Liver (tissue), 3 donors: ENCODE data around the gene SIPA1L3.

Source experiments
- CTCF ChIP-seq: fragments of 150-350 bp; IDR thresholded peaks from 2 replicates; pipeline ENCODE4 v1.5.1; 2017; ENCODE audit warnings: improper control_type of control experiment, low read depth, low read length; ENCODE audit not compliant: missing input control
- EGR1 ChIP-seq, 2 donors: IDR thresholded peaks; 2 replicates each; pipeline ENCODE4 v1.6.1; 2016 to 2018; ENCODE audit warnings: antibody characterized with exemption in 2 of 2, low read depth in 2 of 2
- FOXA1 ChIP-seq: IDR thresholded peaks from 2 replicates; pipeline ENCODE4 v1.6.1; 2016; ENCODE audit warnings: antibody characterized with exemption
- HNF4G ChIP-seq: IDR thresholded peaks from 2 replicates; pipeline ENCODE4 v1.6.1; 2016; ENCODE audit warnings: antibody characterized with exemption
- JUND ChIP-seq, 2 donors: IDR thresholded peaks; 2 replicates each; pipeline ENCODE4 v1.6.1; 2016; ENCODE audit warnings: antibody characterized with exemption in 2 of 2
- NR2F2 ChIP-seq: IDR thresholded peaks from 2 replicates; pipeline ENCODE4 v1.6.1; 2016; ENCODE audit warnings: antibody characterized with exemption
- RAD21 ChIP-seq, 2 donors: IDR thresholded peaks; 2 replicates each; pipeline ENCODE4 v1.6.1; 2016; ENCODE audit warnings: antibody characterized with exemption in 2 of 2, mild to moderate bottlenecking in 2 of 2
- RXRA ChIP-seq, 2 donors: IDR thresholded peaks; 2 replicates each; pipeline ENCODE4 v1.6.1; 2017 to 2018; ENCODE audit warnings: antibody characterized with exemption in 2 of 2, mild to moderate bottlenecking in 1 of 2
- SP1 ChIP-seq: IDR thresholded peaks from 2 replicates; pipeline ENCODE4 v1.6.1; 2018; ENCODE audit warnings: antibody characterized with exemption, mild to moderate bottlenecking
- TAF1 ChIP-seq: conservative IDR thresholded peaks from 2 replicates; pipeline ENCODE4 v1.6.1; 2016; ENCODE audit warnings: antibody characterized with exemption, mild to moderate bottlenecking
- YY1 ChIP-seq: IDR thresholded peaks from 2 replicates; pipeline ENCODE4 v1.6.1; 2016; ENCODE audit warnings: antibody characterized with exemption, mild to moderate bottlenecking
- TF ChIP-seq, protein P1 (sequence below): IDR thresholded peaks from 2 replicates; pipeline ENCODE4 v1.6.1; 2016; ENCODE audit warnings: antibody characterized with exemption, mild to moderate bottlenecking
- TF ChIP-seq, protein P2 (sequence below): IDR thresholded peaks from 2 replicates; pipeline ENCODE4 v1.6.1; 2016; ENCODE audit warnings: antibody characterized with exemption
- TF ChIP-seq, protein P3 (sequence below): IDR thresholded peaks from 2 replicates; pipeline ENCODE4 v1.6.1; 2016; ENCODE audit warnings: antibody characterized with exemption
- donor health status: healthy.
- donor health status: healthy.

DNA sequence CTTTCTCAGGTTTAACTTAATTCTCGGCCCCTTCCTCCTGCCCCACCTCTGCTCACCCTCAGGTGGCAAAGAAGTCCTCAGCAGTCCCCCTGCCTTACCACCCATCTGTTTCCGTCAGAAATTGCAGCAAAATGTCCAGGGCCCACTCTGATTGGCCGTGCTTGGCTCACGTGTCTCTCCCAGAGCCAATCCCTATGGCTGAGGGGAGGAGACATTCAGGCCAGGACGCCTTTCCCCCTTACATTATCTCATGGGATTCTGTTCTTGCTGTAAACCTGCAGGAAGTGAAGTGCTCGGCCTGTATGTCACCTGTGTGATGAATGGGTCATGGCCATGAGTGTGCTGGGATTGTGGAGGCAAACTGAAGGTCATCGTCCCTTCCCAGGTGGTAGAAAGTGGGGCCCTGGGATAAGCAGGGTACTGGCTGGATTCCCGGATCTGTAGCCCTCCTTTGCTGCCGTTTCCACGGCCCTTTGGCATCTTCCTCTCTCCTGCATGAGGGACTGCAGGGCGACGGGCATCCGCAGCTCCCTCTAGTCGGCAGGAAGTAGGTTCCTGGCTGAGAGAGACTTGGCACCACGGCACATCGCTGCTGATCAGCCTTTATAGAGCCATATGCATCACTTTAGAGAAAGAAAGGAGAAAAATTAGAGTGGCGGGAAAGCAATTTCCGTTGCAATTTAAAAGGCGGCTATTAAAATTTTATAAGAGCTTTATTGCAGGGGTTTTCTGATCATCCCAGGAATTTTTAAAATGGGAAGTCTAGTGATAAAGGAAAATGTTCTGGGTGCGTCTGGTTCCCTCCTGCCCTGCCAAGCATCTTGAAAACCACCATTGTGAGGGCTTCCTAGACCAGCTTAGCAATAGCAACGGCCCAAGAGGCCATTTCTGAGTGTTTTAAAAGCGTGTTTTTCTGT lies 118.2 kb downstream of the SIPA1L3 start:
- TF ChIP-seq, protein P1, sequence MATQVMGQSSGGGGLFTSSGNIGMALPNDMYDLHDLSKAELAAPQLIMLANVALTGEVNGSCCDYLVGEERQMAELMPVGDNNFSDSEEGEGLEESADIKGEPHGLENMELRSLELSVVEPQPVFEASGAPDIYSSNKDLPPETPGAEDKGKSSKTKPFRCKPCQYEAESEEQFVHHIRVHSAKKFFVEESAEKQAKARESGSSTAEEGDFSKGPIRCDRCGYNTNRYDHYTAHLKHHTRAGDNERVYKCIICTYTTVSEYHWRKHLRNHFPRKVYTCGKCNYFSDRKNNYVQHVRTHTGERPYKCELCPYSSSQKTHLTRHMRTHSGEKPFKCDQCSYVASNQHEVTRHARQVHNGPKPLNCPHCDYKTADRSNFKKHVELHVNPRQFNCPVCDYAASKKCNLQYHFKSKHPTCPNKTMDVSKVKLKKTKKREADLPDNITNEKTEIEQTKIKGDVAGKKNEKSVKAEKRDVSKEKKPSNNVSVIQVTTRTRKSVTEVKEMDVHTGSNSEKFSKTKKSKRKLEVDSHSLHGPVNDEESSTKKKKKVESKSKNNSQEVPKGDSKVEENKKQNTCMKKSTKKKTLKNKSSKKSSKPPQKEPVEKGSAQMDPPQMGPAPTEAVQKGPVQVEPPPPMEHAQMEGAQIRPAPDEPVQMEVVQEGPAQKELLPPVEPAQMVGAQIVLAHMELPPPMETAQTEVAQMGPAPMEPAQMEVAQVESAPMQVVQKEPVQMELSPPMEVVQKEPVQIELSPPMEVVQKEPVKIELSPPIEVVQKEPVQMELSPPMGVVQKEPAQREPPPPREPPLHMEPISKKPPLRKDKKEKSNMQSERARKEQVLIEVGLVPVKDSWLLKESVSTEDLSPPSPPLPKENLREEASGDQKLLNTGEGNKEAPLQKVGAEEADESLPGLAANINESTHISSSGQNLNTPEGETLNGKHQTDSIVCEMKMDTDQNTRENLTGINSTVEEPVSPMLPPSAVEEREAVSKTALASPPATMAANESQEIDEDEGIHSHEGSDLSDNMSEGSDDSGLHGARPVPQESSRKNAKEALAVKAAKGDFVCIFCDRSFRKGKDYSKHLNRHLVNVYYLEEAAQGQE, result no peak
- TF ChIP-seq CTCF, result no peak
- no peak for TF ChIP-seq EGR1 (IDR thresholded peaks at IDR 0.05; ENCODE audit: low read depth in 2 of 2)
- no peak for TF ChIP-seq TAF1
- TF ChIP-seq RAD21 (IDR thresholded peaks at IDR 0.05), result no peak
- no peak for TF ChIP-seq FOXA1
- TF ChIP-seq, protein P2, sequence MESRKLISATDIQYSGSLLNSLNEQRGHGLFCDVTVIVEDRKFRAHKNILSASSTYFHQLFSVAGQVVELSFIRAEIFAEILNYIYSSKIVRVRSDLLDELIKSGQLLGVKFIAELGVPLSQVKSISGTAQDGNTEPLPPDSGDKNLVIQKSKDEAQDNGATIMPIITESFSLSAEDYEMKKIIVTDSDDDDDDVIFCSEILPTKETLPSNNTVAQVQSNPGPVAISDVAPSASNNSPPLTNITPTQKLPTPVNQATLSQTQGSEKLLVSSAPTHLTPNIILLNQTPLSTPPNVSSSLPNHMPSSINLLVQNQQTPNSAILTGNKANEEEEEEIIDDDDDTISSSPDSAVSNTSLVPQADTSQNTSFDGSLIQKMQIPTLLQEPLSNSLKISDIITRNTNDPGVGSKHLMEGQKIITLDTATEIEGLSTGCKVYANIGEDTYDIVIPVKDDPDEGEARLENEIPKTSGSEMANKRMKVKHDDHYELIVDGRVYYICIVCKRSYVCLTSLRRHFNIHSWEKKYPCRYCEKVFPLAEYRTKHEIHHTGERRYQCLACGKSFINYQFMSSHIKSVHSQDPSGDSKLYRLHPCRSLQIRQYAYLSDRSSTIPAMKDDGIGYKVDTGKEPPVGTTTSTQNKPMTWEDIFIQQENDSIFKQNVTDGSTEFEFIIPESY, result no peak
- TF ChIP-seq, protein P3, sequence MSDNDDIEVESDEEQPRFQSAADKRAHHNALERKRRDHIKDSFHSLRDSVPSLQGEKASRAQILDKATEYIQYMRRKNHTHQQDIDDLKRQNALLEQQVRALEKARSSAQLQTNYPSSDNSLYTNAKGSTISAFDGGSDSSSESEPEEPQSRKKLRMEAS, result no peak
- TF ChIP-seq YY1, result no peak
- no peak for TF ChIP-seq RXRA (IDR thresholded peaks at IDR 0.05)
- no peak for TF ChIP-seq SP1
- no peak for TF ChIP-seq JUND (IDR thresholded peaks at IDR 0.05)
- no peak for TF ChIP-seq HNF4G
- TF ChIP-seq NR2F2, result no peak
